ENCODE results near the gene ZNF662.

ZNF662 gene

GRCh38 chr3:42887084-42887483 is 18.9 kb upstream of the ZNF662 start:
- no peak overlapping the region for H3K4me3 ChIP-seq (ENCODE audit: low read length)
- no peak for TF ChIP-seq CTCF (IDR thresholded peaks at IDR 0.05; ENCODE audit: insufficient read depth, low read depth, low read length, missing control alignments)
- no peak for DNase-seq (ENCODE audit: low read depth)

- no peak overlapping the region for H3K4me3 ChIP-seq (ENCODE audit: low read length)
- DNase-seq (ENCODE audit: low read depth), result no peak
- no peak for TF ChIP-seq CTCF (IDR thresholded peaks at IDR 0.05; ENCODE audit: insufficient read depth, low read depth, low read length, missing control alignments)
Observed at GRCh38 chr3:42891042-42891441, 14.9 kb upstream of the ZNF662 start.

GRCh38 chr3:42892169-42892568 is 13.8 kb upstream of the ZNF662 start:
- TF ChIP-seq CTCF (IDR thresholded peaks at IDR 0.05; ENCODE audit: insufficient read depth, low read depth, low read length, missing control alignments), result no peak
- DNase-seq (ENCODE audit: low read depth), result no peak
- H3K4me3 ChIP-seq (ENCODE audit: low read length), result no peak overlapping the region

- H3K4me3 ChIP-seq (ENCODE audit: low read length), result no peak overlapping the region
- no peak for TF ChIP-seq CTCF (IDR thresholded peaks at IDR 0.05; ENCODE audit: insufficient read depth, low read depth, low read length, missing control alignments)
- DNase-seq (ENCODE audit: low read depth), result no peak
Observed at GRCh38 chr3:42892807-42893206, 13.1 kb upstream of the ZNF662 start.

GRCh38 chr3:42894698-42895579 is 11.0 kb upstream of the ZNF662 start:
- H3K4me3 ChIP-seq (ENCODE audit: low read length), result no peak overlapping the region
- TF ChIP-seq CTCF (IDR thresholded peaks at IDR 0.05; ENCODE audit: insufficient read depth, low read depth, low read length, missing control alignments), result no peak
- no peak for DNase-seq (ENCODE audit: low read depth)

GRCh38 chr3:42895580-42895868 is 10.4 kb upstream of the ZNF662 start:
- TF ChIP-seq CTCF (IDR thresholded peaks at IDR 0.05; ENCODE audit: insufficient read depth, low read depth, low read length, missing control alignments), result no peak

More at GRCh38 chr3:42895580-42895868, 10.4 kb upstream of the ZNF662 start:
- no peak overlapping the region for H3K4me3 ChIP-seq (ENCODE audit: low read length)
- DNase-seq (ENCODE audit: low read depth), result no peak

Data from epithelial cell of esophagus (primary cell).